ENCODE data around the gene FAM222B.
"Not testable (repeated sequence)": the region's sequence is repeated elsewhere in the genome, so short reads cannot be mapped to it uniquely, and the experiment has no call there.

FAM222B gene

DNA sequence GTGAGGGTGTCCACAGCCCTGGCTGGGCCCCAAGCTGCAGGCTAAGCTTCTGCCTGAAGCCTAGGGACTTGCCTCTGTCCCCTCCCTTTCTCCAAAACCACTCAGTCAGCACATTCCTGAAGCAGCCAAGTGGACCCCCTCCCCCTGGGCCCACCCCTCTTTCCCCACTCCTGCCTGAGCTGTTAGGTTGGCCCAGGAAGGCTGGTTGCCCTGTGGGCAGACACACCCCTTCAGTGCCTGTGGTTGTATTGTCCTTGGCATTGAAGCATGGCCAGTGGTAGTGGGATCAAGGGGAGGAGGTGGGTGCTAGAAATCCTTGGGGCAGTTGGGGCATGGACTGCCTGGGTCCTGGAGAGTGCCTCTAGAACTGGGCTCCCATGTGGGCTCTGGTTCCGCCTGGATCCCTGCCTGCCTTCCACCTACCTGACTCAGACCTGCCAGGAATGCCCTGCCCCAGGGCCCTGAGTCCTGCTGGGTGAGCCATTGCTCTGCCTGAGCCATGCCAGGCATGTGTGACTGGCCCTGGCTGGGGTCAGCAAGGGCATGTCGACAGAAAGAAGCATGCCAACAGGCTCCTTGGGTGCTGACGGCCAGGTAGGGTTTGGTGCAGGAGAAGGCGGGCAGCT is 96.7 kb downstream of the FAM222B start:
- DNase-seq (ENCODE audit: low spot score) = no peak

DNA sequence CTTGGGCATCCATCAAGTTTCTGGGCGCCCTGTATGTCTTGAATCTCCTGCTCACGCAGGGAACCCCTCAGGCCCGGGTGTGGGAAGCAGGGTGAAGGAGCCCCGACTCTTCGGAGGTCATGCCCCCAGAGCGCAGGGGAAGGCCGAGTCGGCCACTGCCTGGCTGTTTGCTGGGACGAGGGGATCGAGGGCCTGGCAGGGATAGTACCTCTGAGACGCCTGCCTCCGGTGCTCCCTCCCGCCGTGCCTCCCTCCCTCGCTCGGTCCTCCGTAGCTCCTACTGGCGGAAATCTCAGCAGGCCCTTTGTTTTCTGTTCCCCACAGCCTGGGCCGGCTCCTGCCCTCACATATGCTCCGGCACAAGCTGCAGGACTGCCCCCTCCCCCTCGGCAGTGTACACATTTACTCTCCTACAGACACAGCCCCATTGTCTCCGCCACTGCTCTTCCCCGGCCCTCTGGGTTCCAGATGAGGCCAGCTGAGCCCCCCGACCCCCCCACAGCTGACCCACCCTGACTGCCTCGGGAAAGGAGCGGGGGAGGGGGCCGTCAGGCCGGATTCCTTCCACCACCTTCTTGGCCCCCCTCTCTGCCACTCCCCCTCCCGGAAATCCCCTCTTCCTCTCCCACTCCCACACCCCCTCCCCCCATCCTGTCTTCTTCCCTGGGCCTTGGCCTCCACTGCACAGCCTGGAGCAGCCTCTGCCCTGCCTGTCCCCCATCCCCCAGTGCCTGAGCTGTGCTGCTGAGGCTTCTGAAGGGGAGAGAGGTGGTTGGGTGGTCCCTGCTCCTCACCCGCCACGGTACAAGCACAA is 97.4 kb downstream of the FAM222B start:
- DNase-seq (ENCODE audit: low spot score) = no peak

DNA sequence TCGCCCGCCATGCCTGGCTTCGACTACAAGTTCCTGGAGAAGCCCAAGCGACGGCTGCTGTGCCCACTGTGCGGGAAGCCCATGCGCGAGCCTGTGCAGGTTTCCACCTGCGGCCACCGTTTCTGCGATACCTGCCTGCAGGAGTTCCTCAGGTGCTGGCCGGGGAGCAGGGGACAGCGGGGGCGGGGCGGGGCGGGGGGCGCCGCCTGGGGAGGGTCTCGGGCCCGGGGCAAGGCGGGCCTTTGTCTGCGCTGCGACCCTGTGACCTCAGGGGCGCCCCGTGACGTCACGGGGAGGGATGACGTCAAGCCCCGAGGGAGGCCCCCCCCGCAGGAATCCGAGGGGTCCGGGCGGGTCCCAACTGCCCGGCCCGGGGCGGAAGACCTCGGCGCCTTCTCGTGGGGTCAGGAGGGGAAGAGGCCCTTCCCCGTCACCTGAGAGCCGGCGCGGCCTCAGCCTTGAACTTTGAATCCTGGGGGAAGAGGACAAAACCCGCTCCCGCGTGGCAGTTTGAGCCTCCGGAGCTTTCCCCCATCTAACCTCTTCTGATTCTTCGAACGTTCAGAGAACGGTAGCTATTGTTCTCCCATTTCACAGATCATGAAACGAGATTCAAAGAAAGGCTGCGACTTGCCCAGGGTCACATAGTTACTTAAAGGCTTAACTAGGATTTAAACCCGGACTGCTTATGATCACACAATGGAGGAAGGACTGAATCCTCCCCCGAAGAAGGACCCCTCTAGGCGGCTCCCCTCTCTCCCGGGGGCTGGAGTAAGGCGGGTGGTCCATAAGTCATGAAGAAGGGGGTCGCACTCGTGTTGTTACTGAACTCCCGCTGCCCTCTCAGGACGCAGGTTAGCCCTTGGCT is 98.3 kb downstream of the FAM222B start:
- no peak for DNase-seq (ENCODE audit: low spot score)

DNA sequence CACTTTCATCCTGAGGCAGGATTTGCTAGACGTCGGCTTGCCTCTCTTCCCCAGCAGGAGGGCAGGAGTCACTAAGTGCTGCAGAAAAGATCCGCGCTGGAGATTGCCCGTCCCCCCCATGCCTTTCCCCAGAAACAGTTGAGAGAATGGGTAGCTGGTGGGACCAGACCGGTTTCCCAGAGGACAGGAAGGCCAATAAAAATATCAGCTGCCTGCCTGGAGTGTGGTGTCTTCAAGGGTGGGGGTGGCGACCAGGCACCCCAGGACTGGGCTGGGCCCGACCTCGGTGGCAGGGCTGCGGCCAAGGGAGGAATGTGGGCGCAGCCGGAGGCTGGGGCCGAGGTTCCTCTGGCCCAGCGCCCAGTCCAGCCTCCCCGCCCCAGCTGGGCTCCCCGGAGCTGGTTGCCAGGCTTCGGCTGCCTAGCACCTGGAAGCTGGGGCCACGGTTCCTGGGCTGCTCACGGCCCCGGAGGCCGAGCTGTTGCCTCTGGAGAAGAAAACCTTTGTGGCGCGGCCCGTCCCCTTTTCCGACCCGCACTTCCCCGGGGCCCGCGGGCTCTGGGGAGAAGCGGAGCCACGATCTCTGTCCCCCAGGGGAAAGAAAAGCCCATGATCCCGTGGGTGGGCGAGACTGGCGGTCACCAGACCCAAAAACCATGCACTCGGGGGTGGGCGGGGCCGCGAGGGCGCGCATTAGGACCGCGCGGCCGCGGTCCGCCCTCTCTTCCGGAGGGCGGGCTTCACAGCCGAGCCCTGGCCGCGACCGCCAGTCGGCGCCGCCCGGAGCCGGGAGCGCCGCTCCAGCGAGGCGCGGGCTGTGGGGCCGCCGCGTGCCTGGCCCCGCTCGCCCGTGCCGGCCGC is 99.1 kb downstream of the FAM222B start, which contains the start of gene TRAF4:
TRAF4 (plus strand) TSS at position 769 of the 861 bp plus-strand sequence. CDS start 102 bp downstream, outside the sequence.
- peak; percentile 97 for DNase-seq (ENCODE audit: low spot score)

DNA sequence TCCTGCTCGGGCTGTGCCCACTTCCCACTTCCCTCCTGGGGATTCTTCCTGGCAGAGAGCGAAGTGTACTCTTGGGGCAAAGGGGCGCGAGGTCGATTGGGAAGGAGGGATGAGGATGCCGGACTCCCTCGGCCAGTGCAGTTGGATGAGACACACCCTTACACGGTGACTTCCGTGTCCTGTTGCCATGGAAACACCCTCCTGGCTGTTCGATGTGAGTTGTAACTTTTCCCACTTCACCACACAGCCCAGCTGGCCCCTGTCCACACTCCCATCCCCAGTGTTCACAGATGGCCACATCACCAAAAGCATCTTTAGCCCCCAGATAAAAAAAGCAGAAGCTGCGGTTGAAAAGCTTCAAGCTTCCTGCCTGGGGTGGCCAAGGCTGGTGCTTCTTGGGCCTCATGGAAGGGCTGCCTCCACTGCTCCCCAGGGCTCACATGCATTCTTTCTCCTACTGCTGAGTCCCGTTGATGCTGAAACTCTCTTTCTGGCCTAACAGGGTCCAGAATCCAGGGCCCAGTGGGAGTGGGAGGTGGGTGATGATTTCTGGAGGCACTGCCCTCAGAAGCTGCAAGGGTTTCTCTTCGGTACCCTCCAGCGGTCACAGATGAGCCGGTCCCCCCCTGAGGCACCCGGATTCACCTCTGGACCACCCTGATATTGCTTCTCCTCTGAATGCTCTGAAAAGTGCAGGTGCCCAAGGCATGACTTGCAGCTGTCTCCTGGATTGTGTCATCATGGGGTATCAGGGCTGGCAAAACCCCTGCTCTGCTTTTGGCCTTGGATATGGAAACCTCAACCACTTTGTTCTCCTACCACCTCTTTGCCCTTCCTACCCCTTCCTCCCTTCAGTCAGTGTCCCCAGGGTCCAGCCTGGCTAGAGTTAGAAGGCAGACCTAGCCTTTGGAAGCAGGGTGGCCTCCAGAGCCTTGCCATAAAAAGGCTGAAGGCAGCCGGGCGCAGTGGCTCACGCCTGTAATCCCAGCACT is 100.9 kb downstream of the FAM222B start:
- DNase-seq (ENCODE audit: low spot score) = no peak

DNA sequence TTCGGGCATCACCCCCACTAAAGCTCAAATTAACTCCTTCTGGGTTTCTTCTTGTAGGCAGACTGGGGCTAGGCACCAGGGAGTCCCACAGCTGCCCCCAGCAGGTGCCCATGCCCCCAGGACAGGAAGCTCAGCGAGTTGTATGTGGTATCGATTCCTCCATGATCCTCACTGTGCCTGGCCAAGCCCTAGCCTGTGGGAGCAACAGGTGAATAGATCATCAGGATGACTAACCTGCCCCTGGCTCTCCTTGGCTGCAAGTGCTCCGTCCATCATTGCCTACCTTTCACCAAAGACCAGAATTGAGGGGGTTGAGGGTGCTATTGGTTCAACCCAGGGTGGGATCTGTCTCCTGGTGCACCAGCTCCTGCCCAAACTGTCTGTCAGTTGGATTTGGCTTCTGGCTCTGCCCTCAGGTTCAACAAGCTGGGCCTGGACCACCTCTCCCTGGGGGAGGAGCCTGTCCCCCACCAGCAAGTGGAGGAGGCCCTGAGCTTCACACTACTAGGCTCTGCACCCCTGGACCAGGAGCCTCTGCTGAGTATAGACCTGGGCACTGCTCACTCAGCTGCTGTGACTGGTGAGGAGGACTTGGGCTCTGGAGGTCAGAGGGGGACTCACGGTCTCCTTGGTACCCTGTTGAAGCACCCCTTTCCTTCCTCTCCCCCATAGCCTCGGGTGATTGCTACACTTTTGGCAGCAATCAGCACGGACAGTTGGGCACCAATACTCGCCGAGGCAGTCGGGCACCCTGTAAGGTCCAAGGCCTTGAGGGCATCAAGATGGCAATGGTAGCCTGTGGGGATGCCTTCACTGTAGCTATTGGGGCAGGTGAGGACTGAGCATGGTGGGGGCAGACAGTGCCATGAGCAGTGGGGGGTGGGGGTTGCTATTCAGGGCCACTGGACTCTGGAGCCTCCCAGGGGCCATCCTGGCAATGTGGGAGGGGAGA is 101.9 kb downstream of the FAM222B start:
- no peak for DNase-seq (ENCODE audit: low spot score)

DNA sequence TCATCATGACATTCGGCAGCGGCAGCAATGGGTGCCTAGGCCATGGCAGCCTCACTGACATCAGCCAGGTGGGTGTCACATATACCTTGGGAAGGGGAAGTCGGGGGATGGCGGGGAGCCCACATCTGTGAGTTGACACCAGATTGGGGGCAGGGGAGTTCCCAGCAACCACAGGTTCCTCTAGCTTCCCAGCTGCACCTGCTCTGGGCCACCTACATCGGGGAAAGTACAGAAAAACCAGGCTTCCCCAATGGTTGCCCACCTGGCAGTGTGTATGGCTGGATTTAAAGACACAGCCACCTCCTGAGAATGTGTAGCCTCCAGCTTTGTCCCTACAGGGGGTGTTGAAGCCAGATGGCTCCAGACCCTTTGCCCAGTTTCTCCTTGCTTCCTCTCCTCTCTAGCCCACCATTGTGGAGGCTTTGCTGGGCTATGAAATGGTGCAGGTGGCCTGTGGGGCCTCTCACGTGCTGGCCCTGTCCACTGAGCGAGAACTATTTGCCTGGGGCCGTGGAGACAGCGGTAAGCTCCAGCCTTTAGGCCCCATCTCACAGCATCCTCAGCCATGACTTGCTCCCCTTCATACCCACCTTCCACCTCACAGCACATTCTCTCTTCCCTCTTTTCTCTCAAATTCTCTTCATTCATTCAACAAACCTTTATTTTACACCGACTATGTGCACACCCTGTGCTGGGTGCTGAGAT is 103.8 kb downstream of the FAM222B start:
- DNase-seq (ENCODE audit: low spot score) = no peak

DNA sequence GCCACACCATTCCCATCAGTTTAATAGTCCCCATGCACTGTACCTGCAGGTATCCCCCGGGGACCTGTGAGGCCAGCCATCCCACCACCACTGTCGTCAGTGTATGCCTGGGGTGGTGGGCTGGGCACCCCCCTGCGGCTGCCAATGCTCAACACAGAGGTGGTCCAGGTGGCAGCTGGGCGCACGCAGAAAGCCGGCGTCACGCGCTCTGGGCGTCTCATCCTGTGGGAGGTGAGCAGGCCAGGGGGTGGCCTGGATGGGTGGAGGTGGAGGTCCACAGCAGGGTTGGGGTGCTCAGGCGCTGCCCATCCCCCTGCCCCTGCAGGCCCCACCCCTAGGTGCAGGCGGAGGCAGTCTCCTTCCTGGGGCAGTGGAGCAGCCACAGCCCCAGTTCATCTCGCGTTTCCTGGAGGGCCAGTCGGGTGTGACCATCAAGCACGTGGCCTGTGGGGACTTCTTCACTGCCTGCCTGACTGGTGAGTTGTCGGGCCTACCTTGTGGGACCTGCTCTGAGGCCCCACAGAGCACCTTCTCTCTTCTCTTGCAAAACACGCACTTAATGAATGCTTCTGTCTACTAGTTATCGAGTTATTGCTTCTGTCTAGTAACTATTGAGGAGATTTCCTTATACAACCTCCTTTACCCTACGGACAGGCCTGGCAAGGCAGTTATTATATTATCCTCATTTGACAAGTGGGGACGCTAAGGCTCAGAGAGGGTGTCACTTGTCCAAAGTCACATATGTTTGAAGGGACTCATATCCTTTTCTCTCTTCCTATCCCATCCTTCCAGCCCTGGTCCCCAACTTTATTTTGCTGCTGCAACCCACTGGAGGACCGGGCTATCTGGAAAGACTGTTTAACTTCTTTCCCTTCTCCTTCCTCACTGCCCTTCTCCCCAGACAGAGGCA is 104.6 kb downstream of the FAM222B start:
- DNase-seq (ENCODE audit: low spot score) = no peak

DNA sequence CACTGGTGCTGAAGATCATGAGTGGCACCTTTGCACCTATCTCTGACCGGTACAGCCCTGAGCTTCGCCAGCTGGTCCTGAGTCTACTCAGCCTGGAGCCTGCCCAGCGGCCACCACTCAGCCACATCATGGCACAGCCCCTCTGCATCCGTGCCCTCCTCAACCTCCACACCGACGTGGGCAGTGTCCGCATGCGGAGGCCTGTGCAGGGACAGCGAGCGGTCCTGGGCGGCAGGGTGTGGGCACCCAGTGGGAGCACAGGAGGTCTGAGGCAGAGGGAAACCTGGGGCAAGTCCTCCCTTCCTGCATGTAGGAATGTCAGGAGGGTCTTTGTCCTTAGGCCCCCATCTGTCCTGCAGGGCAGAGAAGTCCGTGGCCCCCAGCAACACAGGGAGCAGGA is 105.3 kb downstream of the FAM222B start:
- DNase-seq (ENCODE audit: low spot score) = no peak

DNA sequence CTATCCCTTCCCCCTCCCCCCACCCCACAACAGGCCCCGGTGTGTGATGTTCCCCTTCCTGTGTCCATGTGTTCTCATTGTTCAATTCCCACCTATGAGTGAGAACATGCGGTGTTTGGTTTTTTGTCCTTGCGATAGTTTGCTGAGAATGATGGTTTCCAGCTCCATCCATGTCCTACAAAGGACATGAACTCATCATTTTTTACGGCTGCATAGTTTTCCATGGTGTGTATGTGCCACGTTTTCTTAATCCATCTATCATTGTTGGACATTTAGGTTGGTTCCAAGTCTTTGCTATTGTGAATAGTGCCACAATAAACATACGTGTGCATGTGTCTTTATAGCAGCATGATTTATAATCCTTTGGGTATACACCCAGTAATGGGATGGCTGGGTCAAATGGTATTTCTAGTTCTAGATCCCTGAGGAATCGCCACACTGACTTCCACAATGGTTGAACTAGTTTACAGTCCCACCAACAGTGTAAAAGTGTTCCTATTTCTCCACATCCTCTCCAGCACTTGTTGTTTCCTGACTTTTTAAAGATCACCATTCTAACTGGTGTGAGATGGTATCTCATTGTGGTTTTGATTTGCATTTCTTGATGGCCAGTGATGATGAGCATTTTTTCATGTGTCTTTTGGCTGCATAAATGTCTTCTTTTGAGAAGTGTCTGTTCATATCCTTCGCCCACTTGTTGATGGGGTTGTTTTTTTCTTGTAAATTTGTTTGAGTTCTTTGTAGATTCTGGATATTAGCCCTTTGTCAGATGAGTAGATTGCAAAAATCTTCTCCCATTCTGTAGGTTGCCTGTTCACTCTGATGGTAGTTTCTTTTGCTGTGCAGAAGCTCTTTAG is 106.4 kb downstream of the FAM222B start:
- DNase-seq (ENCODE audit: low spot score) = not testable (repeated sequence)

DNA sequence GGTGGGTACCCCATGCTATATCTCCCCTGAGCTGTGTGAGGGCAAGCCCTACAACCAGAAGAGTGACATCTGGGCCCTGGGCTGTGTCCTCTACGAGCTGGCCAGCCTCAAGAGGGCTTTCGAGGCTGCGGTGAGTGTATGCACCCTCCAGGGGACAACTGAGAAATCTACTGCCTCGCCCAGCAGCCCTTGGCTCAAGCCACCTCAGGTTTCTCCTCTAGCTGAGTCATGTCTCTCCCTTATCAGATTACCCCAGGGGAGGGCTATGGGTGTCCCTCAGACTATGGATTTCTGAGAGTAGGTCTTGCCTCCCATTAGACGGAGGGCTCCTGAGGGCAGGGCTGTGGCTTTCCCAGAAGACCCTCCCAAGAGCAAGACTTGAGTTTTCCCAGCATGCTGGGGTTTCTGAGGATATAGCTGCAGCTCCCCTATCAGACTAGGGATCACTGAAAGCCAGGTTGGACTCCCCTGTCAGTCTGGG is 107.3 kb downstream of the FAM222B start:
- no peak for DNase-seq (ENCODE audit: low spot score)

DNA sequence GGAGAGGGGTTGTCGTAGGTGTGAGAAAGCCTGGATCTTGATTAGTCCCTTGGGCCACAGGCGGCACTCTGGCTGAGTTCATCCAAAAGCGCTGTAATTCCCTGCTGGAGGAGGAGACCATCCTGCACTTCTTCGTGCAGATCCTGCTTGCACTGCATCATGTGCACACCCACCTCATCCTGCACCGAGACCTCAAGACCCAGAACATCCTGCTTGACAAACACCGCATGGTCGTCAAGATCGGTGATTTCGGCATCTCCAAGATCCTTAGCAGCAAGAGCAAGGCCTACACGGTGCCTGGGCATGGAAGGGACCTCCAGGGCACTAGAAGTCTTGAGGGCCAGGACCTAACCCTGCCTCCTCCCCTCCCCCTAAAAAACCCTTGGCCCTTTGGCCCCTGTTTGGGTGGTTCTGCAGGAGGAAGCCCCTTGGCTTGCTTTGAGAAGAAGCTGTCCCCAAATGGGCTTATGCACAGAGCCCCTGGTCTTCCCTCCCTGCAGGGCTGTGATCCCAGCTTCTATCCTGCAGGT is 107.8 kb downstream of the FAM222B start:
- DNase-seq (ENCODE audit: low spot score) = no peak

DNA sequence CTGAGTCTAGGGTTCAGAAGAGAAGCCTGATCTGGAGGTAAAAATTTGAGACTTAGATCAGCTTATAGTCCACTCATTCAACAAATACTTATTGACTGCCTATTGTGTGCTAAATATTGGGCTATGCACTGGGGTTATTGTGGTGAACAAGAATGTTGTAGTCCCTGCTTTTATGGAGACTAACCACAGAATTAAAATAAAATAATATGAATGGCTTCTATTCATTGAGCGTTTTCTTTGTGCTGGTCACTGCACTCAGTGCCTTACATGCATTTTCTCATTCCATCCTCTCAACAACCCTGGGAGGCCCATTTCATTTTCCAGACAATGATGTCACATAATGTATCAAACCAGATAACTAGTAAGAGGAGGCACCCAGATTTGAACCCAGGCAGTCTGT is 109.2 kb downstream of the FAM222B start:
- peak; percentile 55 for DNase-seq (ENCODE audit: low spot score)

DNA sequence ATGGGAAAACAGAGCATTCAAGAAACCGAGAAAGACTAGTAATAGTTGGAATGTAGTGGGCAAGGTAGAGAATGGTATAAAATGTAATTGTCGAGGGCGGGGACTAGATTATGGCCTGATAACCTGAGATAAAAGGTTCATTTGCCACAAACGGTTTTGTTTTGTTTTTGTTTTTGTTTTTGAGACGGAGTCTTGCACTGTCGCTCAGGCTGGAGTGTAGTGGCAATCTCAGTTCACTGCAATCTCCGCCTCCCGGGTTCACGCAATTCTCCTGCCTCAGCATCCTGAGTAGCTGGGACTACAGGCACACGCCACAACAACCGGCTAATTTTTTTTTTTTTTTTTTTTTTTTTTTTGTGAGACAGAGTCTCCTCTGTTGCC is 112.7 kb downstream of the FAM222B start:
- no peak for DNase-seq (ENCODE audit: low spot score)

DNA sequence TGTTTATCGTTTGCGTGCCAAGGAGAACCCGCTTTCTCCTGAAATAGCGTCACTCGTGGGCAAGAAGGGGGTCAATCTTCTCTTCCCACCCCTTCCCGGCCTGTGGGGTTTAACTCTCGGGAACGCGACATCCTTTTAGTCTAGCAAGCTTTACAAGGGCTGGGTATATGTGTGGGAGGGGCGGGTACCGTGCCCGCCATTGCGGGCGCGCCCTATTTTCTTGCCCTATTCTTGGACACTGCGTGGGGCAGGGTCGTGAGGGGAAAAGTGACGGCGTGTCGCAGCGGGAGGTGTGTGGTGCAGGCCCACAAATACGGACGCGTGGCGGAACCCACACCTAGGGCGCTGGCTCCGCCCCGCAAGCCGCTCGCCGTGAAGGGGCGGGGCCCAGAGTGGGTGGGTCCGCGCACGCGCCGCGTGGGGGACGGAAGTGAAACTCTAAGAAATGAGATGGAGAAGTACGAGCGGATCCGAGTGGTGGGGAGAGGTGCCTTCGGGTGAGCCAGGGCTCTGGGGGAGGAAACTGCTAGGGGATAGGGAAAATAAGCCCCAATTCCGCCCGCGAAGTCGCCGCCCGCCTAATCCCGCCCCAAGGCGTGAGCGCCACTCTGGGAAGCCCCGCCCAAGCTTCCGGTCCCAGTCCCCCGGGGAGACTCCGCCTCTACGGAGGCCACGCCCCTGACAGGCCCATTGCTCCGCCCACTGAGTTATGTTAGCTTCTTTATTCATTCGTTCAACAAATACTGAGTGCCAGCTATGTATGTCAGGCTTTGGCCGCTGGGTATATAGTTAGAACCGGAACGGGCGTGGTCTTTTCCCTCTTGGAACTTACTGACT is 114.0 kb downstream of the FAM222B start, which contains the start of gene NEK8:
NEK8 (plus strand) TSS at position 425 of the 837 bp plus-strand sequence; CDS start at position 451, 26 bp downstream.
- DNase-seq (ENCODE audit: low spot score) = peak; percentile 96

Measured in SW480 (cell line).